ENCODE measurements around the gene AMIGO3.
"Not testable (repeated sequence)": the region's sequence is repeated elsewhere in the genome, so short reads cannot be mapped to it uniquely, and the experiment has no call there.

The AMIGO3 gene

GRCh38 chr3:49686769-49687423, 32.6 kb downstream of the AMIGO3 start:
- not testable (repeated sequence) for FAIRE-seq

DNA sequence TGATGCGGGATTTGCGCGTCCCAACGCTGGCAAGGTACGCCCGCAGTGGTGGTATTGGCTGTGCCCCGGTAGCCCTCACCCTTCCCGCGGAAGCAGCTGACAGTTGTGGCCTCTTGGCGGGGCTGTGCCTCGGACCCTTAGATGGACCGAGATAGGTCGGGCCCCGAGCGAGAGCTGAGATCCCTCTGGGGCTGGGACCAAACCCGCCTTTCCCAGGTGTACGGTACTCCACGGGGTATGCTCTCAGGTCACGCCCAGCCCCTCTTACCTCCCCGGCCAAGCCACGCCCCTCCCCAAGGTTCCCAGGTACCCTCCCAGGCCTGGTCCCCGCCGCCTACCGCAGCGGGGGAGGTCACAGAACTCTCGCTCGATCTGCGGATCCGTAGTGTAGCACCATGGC, 33.1 kb downstream of the AMIGO3 start:
- not testable (repeated sequence) for FAIRE-seq

GRCh38 chr3:49685846-49686245, 33.6 kb downstream of the AMIGO3 start:
- not testable (repeated sequence) for FAIRE-seq

DNA sequence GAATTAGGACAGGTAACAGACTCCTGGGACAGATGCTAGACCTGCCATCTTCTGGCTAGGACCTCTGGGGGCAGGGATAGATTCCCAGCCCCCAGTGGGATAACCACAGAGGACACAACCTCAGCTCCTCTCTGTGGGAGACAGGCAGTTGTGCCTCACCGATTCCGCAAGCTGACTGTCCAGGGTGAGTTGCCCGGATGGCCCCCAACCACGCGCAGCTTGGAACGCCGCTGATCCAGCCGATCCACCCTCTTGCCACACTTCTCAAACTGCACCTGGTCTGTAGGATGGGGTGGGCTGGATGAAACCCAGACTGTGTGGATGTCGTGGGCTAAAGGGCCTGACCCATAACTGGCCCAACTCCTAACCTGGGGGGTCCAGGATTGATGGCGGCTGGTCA, 34.4 kb downstream of the AMIGO3 start:
- not testable (repeated sequence) for FAIRE-seq

DNA sequence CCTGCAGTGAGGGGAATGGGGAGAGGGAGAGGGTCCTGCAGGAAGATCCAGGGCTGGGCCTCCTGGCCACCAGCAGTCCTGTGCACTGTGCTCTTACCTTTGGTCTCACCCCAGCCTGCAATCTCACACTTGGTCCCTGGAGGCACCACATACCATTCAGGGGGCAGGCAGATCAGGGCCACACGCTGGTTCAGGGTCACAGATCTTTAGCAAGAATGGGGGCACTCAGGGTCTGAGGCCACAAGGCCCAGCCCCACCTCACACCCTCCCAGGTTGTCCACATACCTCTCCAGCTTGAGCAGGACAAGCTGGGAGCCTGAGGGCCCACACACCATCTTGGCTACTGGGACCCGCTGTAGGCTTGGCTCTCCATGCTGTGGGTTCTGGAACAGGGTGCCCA, 35.0 kb downstream of the AMIGO3 start:
- not testable (repeated sequence) for FAIRE-seq

GRCh38 chr3:49683162-49683561, 36.3 kb downstream of the AMIGO3 start:
- FAIRE-seq, result no peak

- FAIRE-seq, result no peak
Observed at GRCh38 chr3:49681543-49681942, 37.9 kb downstream of the AMIGO3 start.

- FAIRE-seq, result no peak
Observed at GRCh38 chr3:49681232-49681522, 38.3 kb downstream of the AMIGO3 start.

DNA sequence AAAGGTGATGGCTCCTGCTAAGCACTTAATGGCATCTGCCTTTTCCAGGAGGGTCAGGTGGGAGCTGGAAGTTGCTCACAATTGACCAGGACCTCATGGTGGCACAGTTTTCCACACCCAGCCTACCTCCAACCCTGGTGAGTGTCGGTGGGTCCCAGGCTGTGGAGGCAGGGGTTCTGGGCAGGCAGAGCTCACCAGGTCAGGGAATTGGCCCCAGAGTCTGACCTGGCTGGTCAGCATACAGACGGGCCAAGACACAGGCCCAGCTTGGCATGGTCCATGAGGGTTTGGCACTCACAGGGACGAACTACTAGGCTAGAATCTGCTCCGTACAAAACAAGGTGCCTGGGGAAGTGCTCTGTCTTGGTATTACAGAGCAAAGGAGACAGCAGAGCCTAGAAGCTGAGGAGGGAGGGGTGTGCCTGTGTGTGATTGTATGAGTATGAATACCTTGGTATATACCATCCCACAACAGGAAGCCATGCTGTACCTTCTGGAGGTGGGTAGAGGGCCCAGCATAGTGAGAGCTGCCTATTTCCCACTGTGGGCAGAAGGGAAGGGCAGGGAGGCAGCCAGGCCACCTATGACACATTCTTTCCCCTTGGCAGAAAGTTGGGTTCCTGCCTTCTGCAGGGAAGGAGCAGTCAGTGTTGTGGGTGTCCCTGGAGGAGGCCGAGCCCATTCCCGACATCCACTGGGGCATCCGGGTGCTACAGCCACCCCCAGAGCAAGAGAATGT, 38.8 kb downstream of the AMIGO3 start:
- FAIRE-seq, result no peak

GRCh38 chr3:49675912-49676311, 43.6 kb downstream of the AMIGO3 start:
- FAIRE-seq, result no peak

DNA sequence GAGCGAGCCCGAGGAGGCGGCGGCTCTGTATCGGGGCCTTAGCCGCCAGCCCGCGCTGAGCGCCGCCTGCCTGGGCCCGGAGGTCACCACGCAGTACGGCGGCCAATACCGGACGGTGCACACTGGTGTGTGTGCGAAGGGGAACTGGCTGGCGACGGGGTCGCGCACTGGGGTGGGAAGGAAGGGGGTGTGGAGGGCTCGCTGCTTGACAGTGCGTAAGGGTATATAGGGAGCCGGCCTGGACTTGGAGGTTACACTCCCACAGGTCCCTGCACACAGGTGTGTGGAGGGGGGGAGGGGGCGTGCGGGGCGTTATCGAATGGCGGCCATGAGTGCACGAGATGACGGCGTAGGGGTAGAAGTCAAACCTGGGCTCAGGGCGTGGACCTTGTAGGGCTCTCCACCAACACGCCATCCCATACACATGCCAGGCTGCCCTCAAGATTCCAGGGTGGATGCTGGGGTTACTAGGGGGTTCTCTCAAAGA, 44.9 kb downstream of the AMIGO3 start:
- FAIRE-seq, result no peak

DNA sequence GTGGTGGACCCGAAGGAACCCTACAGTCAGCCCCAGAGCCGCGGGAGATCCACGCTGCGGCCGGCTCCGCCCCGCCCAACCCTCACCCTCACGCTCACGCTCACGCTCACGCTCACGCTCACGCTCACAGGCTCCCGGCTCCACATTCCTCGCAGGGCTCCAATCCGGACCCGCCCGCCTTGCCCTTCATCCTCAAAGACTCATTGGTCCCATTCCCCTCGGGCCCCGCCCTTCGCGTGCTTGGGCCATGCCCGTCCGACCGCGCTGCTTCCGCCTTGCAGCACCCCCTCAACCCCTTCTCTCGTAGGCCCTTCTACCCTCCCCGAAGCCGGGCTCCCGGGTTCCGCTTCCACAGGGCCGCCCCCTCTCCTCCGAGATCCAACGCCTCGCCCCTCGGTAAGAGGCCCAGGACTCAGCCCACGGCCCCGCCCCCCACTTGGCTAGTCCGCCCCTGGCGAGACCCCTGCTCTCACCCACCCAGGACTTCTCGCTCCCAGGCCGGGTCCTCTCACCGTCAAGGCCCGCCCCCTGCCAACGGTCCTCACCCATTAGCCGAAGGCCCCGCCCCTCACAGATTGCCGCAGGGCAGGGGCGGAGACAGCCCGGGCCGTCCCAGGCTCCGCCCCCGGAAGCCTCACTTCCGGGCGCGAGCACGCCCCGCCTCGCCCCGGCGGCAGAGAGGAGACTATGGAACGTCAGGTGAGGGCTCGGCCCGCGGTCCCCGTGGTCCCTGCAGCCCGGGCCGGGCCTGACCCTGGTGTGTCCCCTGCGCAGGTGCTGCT, 45.6 kb downstream of the AMIGO3 start, which contains the start of gene APEH:
Gene APEH (plus strand): TSS at position 637 of the 782 bp plus-strand sequence. CDS start 51 bp downstream, at position 688.
- no peak for FAIRE-seq

GRCh38 chr3:49673121-49673714, 46.3 kb downstream of the AMIGO3 start:
- FAIRE-seq, result no peak

DNA sequence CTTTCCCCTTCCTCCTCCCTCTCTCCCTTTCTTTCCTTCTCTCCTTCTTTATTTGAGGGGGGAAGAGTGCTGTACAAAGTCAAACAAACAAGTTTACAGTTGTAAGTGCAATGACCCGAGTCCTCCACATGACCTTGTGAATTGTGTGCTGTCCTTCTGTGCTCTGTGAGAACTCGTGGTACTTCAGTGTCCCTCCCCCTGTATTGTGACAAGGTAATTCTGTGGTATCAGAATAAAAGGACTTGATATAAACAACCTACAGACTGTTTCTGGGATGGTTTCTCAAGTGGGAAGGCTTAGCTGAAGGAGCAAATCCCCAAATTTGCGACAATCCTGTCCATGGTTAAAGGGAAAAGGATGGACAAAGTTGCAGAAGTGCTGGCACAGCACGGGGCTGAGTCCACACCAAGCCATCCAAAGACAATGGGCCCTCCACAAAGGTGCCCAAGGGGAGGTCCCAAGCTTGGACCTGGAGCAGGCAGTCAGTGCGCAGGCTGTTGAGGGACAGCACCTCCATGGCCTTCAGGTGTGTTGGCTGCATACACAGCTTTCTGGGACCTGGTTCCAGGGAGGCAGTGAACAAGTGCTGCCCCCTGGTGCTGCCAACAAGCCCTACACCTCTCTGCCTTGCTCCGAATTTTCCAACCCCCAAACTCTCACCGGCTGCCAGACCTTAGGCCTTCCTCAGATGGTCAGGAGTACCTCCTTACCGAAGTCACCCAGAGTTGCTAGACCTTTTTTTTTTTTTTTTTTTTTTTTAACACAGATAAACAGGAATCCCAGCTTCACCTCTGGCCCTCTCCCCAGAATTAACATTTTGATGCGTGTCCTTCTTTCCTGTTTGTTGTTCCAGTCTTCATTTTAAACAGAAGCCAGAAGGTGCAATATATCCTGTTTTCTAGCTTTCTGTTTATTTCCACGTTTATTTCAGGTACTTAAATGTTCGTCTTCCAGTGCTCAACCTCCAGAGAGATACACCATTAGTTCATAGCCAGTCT, 47.9 kb downstream of the AMIGO3 start:
- FAIRE-seq, result no peak

DNA sequence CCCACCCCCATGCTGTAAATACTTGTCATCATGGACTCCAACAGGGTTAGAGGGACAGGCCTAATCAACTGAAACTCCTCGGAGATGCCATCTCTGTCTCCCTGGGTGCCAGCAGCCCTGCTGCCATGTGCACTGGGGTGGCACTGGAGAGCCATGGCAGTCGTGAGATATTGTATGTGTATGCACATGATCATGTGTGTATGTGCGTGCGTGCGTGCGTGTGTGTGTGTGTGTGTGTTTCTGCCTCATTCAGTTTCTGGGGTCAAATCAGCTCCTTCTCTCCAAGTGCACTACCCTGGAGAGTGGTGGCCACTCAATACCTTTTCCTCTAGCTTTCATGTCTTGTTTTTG, 48.6 kb downstream of the AMIGO3 start:
- no peak for FAIRE-seq

DNA sequence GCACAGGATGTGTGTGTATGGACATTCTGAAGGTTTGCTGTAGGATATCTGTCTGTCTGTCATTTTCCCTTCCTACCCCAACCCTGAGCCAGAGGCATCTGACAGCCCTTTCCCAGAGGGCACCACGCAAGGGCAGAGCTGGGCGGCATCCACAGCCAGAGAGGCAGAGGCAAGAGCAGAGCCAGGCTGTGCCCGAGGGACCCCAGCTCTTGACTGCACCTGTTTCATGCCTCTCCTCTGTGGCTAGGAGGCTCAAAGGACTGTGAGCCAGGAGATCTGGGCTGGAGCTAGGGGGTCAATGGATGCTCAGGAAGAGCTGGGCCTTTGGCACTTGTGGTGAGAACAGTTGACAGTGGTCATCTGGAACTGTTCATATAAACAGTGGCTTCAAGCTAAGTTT, 50.1 kb downstream of the AMIGO3 start:
- no peak for FAIRE-seq

DNA sequence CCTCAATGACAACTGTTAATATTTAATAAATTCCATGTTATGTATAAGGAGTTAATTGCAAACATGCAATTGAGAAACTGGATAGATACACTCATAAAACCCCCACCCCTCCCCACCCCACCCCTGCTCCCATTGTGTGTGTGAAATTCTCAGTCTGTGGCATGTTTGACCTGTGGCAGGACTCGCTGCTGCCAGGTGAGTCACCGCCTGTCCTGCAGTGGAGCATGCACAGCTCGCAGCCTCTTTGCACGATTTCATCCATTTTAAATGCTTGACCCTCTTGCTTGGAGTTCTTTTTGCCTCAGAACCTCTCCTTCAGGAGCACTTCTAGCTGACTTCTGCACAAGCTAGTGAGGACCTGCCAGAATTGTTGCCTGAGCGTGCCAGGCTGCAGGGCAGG, 50.6 kb downstream of the AMIGO3 start:
- FAIRE-seq, result no peak

- FAIRE-seq, result no peak
Observed at GRCh38 chr3:49668414-49668797, 51.1 kb downstream of the AMIGO3 start.

DNA sequence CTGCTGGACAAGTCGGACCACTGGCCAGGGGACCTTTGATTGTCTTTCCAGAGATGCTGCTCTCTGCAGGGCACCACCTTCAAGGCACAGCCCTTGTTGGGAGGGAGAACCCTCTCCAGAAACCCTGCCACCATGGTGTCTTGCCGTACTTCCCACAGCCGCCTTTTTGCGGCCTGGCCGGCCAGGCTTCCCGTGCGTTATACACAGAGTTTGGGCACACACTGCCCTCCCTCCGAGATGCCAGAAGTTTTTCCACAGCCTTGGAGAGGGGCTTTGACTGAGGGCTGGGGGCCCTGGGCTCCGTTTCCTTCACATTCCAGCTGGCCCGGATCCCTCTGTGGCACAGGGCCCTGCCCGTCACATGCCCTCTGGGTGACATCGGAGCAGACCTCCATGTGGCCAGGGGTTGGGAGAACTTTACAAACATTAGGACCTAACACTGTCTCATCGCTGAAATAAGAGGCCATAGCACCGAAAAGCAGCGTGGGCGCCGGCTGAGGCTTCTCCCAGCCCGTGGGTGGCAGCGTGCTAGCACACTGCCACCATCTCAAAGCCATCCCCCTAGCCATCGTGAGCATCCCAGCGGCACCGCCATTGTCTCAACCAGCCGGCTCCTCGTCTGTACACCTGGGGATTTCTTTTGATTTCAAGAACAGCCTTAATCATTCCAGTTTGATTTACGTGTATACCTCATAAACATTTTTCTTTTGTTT, 51.6 kb downstream of the AMIGO3 start:
- FAIRE-seq, result no peak
